OCI-LY7 (cell line): ENCODE measurements around the gene SLC25A13.

Experiments used
- EZH2phosphoT487 ChIP-seq: fragments of 200-600 bp; sonication (generic); IDR thresholded peaks from 2 replicates; pipeline ENCODE4 v1.6.1; 2018; ENCODE audit warnings: low read depth, borderline replicate concordance, mild to moderate bottlenecking, mixed run types, antibody characterized with exemption, low read length, moderate library complexity, mixed read lengths
- TF ChIP-seq, protein P1 (sequence below): fragments of 200-600 bp; sonication (generic); conservative IDR thresholded peaks from 2 replicates; pipeline ENCODE4 v1.5.1; 2014; ENCODE audit warnings: mild to moderate bottlenecking, antibody characterized with exemption, low read length, moderate library complexity, mixed read lengths

DNA sequence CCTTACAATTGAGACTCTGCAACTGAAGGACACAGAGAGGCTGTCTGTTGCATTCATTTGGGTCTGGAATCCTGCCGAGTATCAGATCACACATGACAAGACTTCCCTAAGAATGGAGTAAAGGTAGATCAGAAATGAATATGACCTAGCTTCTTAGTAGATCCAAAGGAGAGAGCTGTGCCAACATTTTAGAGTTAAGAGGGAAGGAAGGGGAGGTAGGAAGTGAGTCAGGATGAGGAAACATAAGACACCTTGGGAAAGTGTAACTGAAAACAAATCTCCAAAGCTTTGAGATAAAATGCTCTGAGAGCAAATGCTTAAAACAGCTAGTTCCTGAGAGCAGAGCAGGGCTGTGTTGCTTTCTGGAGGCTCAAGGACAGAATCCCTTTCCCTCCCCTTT is 6.1 kb upstream of the SLC25A13 start:
- TF ChIP-seq EZH2phosphoT487 = no peak
- TF ChIP-seq, protein P1, sequence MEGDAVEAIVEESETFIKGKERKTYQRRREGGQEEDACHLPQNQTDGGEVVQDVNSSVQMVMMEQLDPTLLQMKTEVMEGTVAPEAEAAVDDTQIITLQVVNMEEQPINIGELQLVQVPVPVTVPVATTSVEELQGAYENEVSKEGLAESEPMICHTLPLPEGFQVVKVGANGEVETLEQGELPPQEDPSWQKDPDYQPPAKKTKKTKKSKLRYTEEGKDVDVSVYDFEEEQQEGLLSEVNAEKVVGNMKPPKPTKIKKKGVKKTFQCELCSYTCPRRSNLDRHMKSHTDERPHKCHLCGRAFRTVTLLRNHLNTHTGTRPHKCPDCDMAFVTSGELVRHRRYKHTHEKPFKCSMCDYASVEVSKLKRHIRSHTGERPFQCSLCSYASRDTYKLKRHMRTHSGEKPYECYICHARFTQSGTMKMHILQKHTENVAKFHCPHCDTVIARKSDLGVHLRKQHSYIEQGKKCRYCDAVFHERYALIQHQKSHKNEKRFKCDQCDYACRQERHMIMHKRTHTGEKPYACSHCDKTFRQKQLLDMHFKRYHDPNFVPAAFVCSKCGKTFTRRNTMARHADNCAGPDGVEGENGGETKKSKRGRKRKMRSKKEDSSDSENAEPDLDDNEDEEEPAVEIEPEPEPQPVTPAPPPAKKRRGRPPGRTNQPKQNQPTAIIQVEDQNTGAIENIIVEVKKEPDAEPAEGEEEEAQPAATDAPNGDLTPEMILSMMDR = no peak
